PC-9 (cell line): ENCODE data around the gene CCDC170. TPM values are rescaled to one million over a fixed set of nuclear protein-coding genes. Genes with fewer than 3 reads are reported as not detected.

Experiments used
- BruUV-seq: library from RNA; stranded (reverse); fragments of 400-500 nt; replicated peaks from 2 replicates; lab custom pipeline; 2021; lab: Mats Ljungman, UMichigan
- CTCF ChIA-PET: fragments of 300-600 bp; sonication (Branson Sonifier 250); formaldehyde crosslinking; loops from one replicate; lab custom pipeline; 2022; ENCODE audit warnings: antibody characterized with exemption; lab: Charles Lee
- POLR2A ChIA-PET: fragments of 300-600 bp; sonication (Branson Sonifier 250); formaldehyde crosslinking; loops from one replicate; lab custom pipeline; 2022; ENCODE audit warnings: antibody characterized with exemption; ENCODE audit not compliant: unreplicated experiment; lab: Charles Lee
- DNase-seq, 2 experiments: peaks; one replicate each; pipeline versions ENCODE4 v3.0.0 to v3.0.0-alpha.2; 2015 to 2022; ENCODE audit warnings: mixed read lengths in 1 of 2
- H2AFZ ChIP-seq: fragments of 200-600 bp; sonication (generic); 2 replicates; pipeline ENCODE4 v1.8.1; 2017; ENCODE audit warnings: antibody characterized with exemption
- H3F3A ChIP-seq: fragments of 200-600 bp; sonication (generic); 2 replicates; pipeline ENCODE4 v1.8.1; 2017; ENCODE audit warnings: antibody characterized with exemption, mild to moderate bottlenecking, low read depth; ENCODE audit not compliant: insufficient read depth
- H3K27ac ChIP-seq: fragments of 200-600 bp; sonication (generic); 2 replicates; pipeline ENCODE4 v1.6.1; 2016; ENCODE audit warnings: mixed run types
- H3K27me3 ChIP-seq: fragments of 200-600 bp; sonication (generic); 2 replicates; pipeline ENCODE4 v1.6.1; 2016; ENCODE audit warnings: low read depth, mixed run types; ENCODE audit not compliant: insufficient read depth
- H3K36me3 ChIP-seq: fragments of 200-600 bp; sonication (generic); 2 replicates; pipeline ENCODE4 v1.6.1; 2016; ENCODE audit warnings: low read depth, mixed run types
- H3K4me1 ChIP-seq: fragments of 200-600 bp; sonication (generic); replicated peaks from 2 replicates; pipeline ENCODE4 v1.6.1; 2016; ENCODE audit warnings: mixed run types; ENCODE audit not compliant: insufficient read depth
- H3K4me2 ChIP-seq: fragments of 200-600 bp; sonication (generic); 2 replicates; pipeline ENCODE4 v1.6.1; 2017; ENCODE audit warnings: mixed run types
- H3K4me3 ChIP-seq: fragments of 200-600 bp; sonication (generic); 2 replicates; pipeline ENCODE4 v1.6.1; 2016; ENCODE audit warnings: mixed run types
- H3K79me2 ChIP-seq: fragments of 200-600 bp; sonication (generic); 2 replicates; pipeline ENCODE4 v1.6.1; 2017; ENCODE audit warnings: low read depth, mixed run types
- H3K9me2 ChIP-seq: fragments of 200-600 bp; sonication (generic); 2 replicates; pipeline ENCODE4 v1.8.1; 2017; ENCODE audit warnings: mild to moderate bottlenecking; ENCODE audit not compliant: insufficient read depth
- H3K9me3 ChIP-seq: fragments of 200-600 bp; sonication (generic); 2 replicates; pipeline ENCODE4 v1.8.1; 2016; ENCODE audit warnings: low read depth; ENCODE audit not compliant: insufficient read depth
- H4K20me1 ChIP-seq: fragments of 200-600 bp; sonication (generic); 2 replicates; pipeline ENCODE4 v1.8.1; 2017; ENCODE audit not compliant: insufficient read depth
- CTCF ChIP-seq: fragments of 200-600 bp; sonication (generic); conservative IDR thresholded peaks from 2 replicates; pipeline ENCODE4 v1.6.1; 2017; ENCODE audit warnings: mixed run types, antibody characterized with exemption, mild to moderate bottlenecking, moderate library complexity
- EZH2 ChIP-seq: fragments of 200-600 bp; sonication (generic); IDR thresholded peaks from 2 replicates; pipeline ENCODE4 v1.8.0; 2017; ENCODE audit warnings: antibody characterized with exemption, low read depth
- intact Hi-C: fragments of 100-400 bp; cut with micrococcal nuclease; formaldehyde crosslinking; loops from one replicate; pipeline ENCODE4 v1.10.0; 2022; ENCODE audit not compliant: unreplicated experiment
- total RNA-seq: library from RNA; stranded (reverse); gene quantifications from 2 replicates; pipeline ENCODE4 v1.2.3, GENCODE V29; 2021

CCDC170 gene
- total RNA-seq, 1 experiment from 2014 or later = 1.6 TPM

- ChIA-PET CTCF (no interaction called here), POLR2A (no interaction called here)
- no peaks in the 10 kb centered on the region for H3K9me3 ChIP-seq
- H3F3A ChIP-seq = peaks cover 3% of the 10 kb centered on the region; the same call in 1 of the 2 replicates
- H3K79me2 ChIP-seq = no peaks in the 10 kb centered on the region
- H3K4me1 ChIP-seq = peaks cover 17% of the 10 kb centered on the region
- no peak overlapping the region for H2AFZ ChIP-seq
- H3K27ac ChIP-seq = no peak overlapping the region
- H4K20me1 ChIP-seq = no peaks in the 10 kb centered on the region
- no peaks in the 10 kb centered on the region for H3K9me2 ChIP-seq
- DNase-seq = no peak
- intact Hi-C loops = no loop called here
- H3K4me2 ChIP-seq = no peak overlapping the region
- no peak overlapping the region for H3K4me3 ChIP-seq
- no peaks in the 10 kb centered on the region for H3K36me3 ChIP-seq
- TF ChIP-seq CTCF (no peak), EZH2 (no peak)
- no peaks in the 10 kb centered on the region for H3K27me3 ChIP-seq
- no TSS peak for BruUV-seq
These were observed 130.3 kb downstream of the CCDC170 start for GRCh38 chr6:151624071-151624470.

- intact Hi-C loops = no loop called here
- TF ChIP-seq CTCF (no peak), EZH2 (no peak)
- no TSS peak for BruUV-seq
- H2AFZ ChIP-seq = no peak overlapping the region
- ChIA-PET POLR2A (no interaction called here), CTCF (no interaction called here)
- H3K4me1 ChIP-seq = peaks cover 17% of the 10 kb centered on the region
- DNase-seq = no peak
- H3F3A ChIP-seq = peaks cover 3% of the 10 kb centered on the region; the same call in 1 of the 2 replicates
- no peaks in the 10 kb centered on the region for H3K79me2 ChIP-seq
- H3K36me3 ChIP-seq = no peaks in the 10 kb centered on the region
- no peaks in the 10 kb centered on the region for H4K20me1 ChIP-seq
- no peak overlapping the region for H3K27ac ChIP-seq
- H3K9me2 ChIP-seq = no peaks in the 10 kb centered on the region
- H3K27me3 ChIP-seq = no peaks in the 10 kb centered on the region
- H3K4me3 ChIP-seq = no peak overlapping the region
- H3K9me3 ChIP-seq = no peaks in the 10 kb centered on the region
- no peak overlapping the region for H3K4me2 ChIP-seq
These were observed 130.7 kb downstream of the CCDC170 start for GRCh38 chr6:151624481-151624880.

- H3K9me3 ChIP-seq = no peaks in the 10 kb centered on the region
- H3K4me3 ChIP-seq = no peak overlapping the region
- no peaks in the 10 kb centered on the region for H3K36me3 ChIP-seq
- POLR2A ChIA-PET = no interaction called here
- no peaks in the 10 kb centered on the region for H3K79me2 ChIP-seq
- CTCF ChIA-PET = no interaction called here
- DNase-seq = no peak
- no peaks in the 10 kb centered on the region for H3K9me2 ChIP-seq
- no peaks in the 10 kb centered on the region for H3K27me3 ChIP-seq
- no TSS peak for BruUV-seq
- H2AFZ ChIP-seq = no peak overlapping the region
- TF ChIP-seq CTCF (no peak), EZH2 (no peak)
- no peak overlapping the region for H3K27ac ChIP-seq
- H3F3A ChIP-seq = peaks cover 3% of the 10 kb centered on the region; the same call in 1 of the 2 replicates
- intact Hi-C loops = no loop called here
- no peak overlapping the region for H3K4me2 ChIP-seq
- peaks cover 17% of the 10 kb centered on the region for H3K4me1 ChIP-seq
- H4K20me1 ChIP-seq = no peaks in the 10 kb centered on the region
These were observed 131.2 kb downstream of the CCDC170 start for GRCh38 chr6:151624900-151625536.
